GM19397 (cell line): ENCODE measurements around the gene ZNF783.

ENCODE experiments used
- ATAC-seq: cut with Tn5 transposase; IDR thresholded peaks from one replicate; pipeline ENCODE4 v1.9.1; 2021; ENCODE audit warnings: mild to moderate bottlenecking, moderate library complexity; ENCODE audit not compliant: unreplicated experiment

ZNF783 gene

GRCh38 chr7:149280661-149281507 lies 18.9 kb downstream of the ZNF783 start:
- no peak for ATAC-seq

DNA sequence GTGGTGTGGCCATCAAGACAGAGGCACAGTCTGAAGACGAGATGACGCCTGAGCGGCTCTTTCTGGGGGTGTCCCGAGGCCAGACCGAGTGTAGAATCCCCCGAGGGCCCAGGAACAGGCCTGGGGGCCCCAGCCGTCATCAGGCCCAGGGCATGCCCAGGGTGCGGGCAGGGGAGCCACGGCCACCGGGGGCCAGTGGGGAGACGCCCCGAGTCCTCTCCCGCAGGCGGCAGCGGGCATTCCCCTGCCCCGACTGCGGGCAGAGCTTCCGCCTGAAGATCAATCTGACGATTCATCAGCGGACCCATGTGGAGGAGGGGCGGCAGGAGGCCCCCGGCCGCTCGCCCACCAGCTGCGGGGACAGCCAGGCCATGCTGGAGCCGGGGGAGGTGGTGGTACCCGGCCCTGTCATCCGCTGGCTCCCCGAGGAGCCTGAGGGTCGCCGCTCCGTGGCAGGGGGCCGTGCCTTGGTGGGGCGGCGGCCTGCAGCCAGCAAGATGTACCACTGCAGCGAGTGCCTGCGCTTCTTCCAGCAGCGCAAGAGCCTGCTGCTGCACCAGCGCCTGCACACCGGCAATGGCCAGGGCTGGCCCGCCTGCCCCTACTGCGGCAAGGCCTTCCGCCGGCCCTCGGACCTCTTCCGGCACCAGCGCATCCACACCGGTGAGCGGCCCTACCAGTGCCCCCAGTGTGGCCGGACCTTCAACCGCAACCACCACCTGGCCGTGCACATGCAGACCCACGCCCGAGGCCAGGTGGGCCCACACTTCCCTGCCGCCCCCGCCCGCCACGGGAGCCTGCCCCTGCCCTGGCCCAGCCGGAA lies 19.7 kb downstream of the ZNF783 start:
- ATAC-seq = no peak

GRCh38 chr7:149282331-149282655 lies 20.3 kb downstream of the ZNF783 start:
- ATAC-seq = no peak

- ATAC-seq = no peak
These were observed 21.3 kb downstream of the ZNF783 start for GRCh38 chr7:149283321-149283720.

DNA sequence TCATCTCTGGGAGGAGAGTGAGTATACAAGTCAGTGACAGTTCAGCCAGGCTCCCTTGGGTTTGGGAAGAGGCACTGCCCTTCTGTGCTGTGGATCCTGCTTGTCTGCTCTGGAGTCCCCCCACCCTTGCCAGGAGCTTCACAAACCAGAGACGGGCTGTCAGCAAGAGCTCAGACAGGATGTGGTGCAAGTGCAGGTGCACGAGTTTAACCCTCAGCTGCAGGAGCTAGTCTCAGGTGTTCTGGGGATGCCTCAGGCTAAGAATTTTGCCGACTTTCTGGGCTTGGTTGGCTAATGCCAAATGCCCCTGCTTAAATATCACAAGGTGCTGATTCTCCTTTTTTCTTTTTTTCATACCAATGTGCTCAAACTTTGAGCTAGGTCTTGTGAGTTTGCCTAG lies 22.3 kb downstream of the ZNF783 start:
- no peak for ATAC-seq

DNA sequence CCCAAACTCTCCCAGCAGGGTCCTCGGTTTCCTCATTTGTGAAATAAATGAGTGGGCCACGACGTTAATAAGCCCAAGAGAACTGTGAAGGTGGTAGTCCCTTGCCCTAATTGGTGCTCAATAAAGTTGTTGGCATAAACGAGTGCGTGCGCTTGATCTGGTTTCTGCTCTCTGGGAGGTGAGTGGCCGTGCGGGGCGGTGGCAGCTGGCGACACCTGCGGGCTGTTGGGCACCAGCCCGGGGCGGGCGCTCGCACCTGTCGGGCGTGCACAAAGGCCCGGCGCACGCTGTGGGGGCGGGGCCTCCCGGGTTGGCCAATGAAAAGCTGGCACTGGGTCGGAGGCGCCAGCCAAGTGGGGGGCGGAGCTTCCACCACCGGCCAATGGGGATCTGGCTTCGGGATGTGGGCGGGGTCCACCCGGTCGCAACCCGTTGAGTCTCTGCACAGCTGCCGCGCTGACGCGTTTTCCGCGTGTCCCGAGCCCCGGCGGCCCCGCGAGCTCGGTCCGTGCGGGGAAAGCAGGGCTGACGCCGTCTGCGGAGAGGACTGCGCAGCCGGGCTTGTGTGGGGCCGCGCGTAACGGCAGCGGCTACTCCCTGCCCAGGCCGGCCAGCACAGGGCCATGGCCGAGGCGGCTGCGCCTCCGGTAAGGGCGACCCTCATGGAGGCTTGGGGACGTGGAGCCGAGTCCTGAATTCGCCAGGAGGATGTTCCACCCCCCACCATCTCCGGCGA lies 23.0 kb downstream of the ZNF783 start:
- ATAC-seq = peak; percentile 98

GRCh38 chr7:149285603-149286002 lies 23.6 kb downstream of the ZNF783 start:
- ATAC-seq = no peak

DNA sequence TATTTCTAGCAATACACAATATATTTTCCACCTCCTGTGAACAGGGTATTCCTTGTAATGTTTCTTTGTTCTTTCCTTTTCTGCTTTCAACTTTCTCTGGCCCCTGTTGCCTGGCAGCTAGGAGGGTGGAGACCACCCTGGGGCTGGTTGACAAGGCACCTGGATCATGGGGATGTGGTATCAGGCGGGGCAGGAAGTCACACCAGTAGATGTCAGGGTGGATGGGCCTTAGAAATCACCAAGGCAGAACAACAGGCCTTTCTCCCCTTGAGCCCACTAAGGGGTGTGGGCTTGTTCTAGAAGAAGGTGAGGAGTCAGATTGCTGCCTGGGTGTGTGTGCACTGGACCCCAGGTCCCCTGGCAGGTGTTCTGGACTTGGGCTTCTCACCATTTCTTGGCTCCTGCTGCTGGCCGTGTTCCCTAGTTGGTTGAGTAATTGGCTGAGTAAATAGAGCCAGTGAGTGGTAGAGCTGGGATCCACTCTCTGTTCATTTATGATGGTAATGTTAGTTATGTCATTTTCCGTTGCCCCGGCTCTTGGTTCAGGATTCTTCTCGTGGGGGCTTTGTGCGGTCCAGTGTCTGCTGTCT lies 24.9 kb downstream of the ZNF783 start:
- ATAC-seq = no peak

DNA sequence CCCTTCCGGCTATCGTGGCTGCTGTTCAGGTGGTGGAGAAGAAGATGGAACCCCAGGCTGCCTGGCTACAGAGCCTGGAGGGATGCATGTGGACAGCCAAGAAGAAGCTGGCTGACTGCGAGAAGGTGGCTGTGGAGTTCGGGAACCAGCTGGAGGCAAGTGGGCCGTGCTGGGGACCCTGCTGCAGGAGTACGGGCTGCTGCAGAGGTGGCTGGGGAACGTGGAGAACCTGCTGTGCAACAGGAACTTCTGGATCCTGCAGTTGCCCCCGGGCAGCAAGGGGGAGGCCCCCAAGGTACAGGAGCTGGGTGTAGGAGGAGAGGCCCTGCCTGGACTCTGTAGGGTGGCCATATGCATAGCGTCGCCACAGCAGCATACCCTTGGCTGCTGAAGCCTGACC lies 25.6 kb downstream of the ZNF783 start:
- ATAC-seq = no peak

DNA sequence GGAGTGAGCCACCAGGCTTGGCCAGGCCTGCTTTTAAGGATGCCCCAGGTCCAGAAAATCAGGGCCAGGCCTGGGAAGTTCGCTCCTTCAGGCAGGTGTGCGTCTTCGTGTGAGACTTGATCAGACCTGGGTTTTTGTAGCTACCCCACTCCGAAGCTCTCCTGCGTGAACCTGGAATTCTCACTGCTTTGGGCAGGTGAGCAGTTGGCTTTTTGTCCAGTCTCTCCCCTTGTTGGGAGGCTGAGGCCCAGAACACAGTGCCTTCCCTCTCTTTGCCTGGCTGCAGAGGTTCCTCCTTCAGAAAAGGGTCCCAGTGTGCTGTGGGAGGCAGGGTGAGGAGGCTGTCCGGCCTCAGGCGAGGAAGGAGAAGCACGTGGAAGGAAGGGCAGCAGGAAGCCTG lies 27.3 kb downstream of the ZNF783 start:
- no peak for ATAC-seq

DNA sequence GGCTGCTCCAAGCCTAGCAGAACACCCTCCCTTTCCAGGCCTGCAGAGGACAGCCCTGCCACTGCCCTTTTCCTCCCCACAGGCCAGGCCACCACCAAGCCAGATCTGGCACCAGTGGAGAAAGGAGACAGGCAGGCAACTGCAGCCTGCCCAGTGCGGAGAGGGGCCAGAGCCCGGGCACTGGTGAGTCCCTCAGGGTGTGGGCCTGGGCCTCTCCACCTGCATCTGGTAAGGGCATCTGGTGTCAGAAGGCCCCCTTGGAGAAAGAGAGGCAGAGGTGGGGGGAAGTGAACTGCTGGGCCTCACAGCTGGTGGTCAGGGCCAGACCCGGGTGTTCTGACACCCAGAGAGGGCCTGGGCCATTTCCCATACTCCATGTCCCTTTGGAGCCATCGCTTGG lies 27.9 kb downstream of the ZNF783 start:
- no peak for ATAC-seq

- no peak for ATAC-seq
These were observed 29.2 kb downstream of the ZNF783 start for GRCh38 chr7:149291036-149291780.

DNA sequence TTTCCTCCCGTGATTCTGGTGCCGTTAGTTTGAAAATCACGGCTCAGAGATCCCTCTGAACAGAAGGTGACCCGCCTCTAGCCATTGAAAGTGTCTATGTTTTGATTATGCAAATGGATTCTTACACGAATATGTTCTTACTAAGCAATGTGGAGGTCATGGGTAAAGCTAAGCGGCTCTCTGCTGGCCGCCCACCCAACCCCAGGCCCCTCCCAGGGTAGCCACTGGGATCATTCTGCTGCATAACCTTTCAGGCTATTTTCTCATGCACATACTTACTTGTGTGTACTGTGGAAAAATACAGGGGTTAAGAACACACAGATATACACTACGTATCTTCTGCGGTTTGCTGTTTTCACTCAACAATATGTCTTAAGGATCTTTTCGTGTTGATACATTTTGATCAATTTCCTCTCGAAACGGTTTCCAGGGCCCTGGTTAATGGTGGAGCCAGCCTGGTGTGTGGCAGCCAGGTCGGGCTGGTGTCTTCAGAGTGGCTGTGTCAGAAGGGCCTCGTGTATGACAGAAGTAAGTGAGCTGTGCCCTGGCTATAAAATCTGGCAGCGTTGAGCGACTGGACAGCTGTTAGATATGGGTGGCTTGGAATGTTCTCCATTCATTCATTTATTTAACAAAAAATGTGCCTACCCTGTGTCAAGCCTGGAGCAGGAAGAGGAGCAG lies 29.9 kb downstream of the ZNF783 start:
- ATAC-seq = no peak

DNA sequence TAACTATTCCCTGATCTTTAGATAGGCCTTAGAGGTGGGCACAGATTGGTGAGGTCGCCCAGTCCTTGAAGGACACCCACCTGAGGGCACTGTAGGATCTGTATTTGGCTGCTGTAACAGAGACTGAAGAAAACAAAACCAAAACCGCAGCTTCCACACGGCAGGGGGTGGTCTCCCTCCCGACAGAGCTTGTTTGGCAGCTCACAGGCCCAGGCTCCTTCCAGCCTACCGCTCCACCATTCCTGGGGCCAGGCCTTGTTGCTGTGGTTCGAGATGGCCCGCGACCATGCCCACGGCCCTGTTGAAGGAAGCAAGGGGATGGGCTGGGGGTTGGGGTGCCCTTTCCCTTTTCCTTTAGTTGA lies 30.4 kb downstream of the ZNF783 start:
- ATAC-seq = no peak

DNA sequence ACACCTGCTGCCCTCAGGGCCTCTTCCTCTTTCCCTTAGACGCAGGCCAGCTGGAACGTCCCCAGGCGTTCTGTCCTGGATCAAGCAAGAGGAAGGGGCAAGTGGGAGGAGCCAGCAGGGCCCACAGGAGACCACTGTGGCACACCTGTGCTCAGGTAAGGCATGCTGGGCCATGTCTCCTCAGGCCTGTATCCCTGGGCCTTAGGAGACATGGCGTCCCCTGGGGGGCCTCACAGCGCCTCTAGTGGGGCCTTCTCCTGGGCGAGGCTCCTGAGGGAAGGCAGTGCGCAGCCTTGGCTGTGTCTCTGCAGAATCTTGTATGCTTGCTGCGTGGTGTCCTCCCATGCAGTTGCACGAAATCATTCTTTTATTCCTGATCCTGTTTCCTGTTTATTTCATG lies 31.3 kb downstream of the ZNF783 start:
- no peak for ATAC-seq

GRCh38 chr7:149293946-149294633 lies 32.1 kb downstream of the ZNF783 start:
- no peak for ATAC-seq

DNA sequence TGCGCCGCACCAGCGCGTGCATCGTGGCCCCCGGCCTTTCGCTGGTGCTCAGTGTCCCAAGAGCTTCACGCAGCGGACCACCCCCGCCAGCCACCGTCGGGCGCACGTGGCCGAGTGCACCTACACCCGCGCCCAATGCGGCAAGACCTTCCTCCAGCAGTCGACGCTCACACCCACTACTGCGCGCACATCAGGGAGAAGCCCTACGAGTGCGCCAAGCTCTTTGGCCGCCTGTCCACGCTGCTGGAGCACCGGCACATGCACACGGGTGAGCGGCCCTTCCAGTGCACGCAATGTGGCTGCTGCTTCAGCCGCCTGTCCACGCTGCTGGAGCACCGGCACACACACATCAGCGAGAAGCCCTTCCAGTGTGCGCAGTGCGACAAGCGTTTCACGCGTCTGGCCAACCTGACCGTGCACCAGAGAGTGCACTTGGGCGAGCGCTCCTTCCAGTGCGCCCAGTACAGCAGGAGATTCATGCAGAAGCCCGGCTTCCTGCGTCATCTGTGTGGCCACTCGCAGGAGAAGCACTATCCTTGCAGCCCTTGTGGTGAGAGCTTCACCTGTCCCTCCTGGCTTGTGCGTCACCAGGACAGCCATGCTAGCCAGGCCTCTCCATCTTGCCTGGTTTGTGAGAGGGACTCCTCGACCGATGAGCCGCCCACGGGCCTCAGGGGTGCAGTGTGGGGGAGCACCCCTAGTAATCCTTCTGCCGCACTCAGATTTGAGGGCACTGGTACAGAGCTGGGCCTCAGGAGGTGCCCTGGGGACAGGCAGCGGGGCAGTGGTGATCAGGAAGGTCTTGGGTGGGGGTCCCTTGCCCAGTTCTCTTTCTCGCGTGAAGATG lies 32.9 kb downstream of the ZNF783 start:
- no peak for ATAC-seq

DNA sequence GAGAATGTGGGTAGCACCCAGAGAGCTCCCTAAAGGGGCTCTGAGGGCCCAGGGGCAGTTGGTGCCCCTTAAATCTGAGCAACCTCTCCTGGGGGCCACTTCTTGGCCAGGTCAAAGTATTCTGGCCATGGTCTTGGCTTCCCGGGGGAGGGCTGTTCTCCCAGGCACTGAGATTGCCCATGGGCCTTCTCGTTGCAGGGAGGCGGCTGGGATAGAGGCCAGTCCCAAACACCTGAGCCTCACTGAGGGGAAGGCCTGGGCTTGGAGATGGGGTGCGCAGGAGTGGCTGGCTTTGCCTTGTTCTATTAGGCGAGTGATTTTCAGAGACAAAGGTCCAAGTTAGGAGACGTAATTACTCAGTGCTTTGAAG lies 33.5 kb downstream of the ZNF783 start:
- no peak for ATAC-seq

- ATAC-seq = no peak
These were observed 34.4 kb downstream of the ZNF783 start for GRCh38 chr7:149296368-149296767.
